GM23338 (cell line): Measurements from ENCODE around the gene TERT.

Experiments used
- TF ChIP-seq, protein P1 (sequence below): IDR thresholded peaks from one replicate; pipeline ENCODE4 v1.6.1; 2018; ENCODE audit warnings: antibody characterized with exemption; ENCODE audit not compliant: unreplicated experiment
- TF ChIP-seq, protein P2 (sequence below), 2 experiments: fragments of 200-600 bp in 1 of 2; sonication (generic) in 1 of 2; conservative IDR thresholded peaks; 2 replicates each; pipeline versions ENCODE4 v1.5.1 to v1.6.1; 2016 to 2017; ENCODE audit warnings: antibody characterized with exemption in 2 of 2, low read depth in 2 of 2, mild to moderate bottlenecking in 2 of 2, moderate library complexity in 1 of 2

DNA sequence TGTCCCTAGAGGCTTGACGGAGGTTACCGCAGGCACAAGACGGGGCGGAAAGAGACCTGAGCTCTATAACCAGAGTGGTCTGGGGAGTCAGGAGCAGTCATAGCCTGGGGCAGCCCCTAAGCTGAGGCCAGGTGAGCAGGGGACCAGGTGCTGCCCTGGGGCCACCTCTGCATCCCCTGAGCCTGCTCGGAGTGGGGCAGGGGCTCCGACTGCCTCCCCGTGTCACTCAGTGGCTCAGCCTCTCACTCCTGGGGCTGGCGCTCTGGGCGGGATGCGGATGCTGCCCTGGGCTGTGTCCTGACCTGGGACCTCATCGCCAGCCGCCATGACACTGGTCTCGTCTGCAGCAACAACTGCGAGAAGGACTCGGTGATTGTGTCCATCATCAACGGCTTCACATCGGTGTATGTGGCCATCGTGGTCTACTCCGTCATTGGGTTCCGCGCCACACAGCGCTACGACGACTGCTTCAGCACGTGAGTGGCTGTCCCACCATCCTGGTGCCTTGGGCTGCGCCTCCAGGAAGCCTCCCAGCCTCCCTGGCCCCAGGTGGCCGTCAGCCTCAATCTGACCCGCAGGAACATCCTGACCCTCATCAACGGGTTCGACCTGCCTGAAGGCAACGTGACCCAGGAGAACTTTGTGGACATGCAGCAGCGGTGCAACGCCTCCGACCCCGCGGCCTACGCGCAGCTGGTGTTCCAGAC, 78.5 kb downstream of the TERT start:
- TF ChIP-seq, protein P1, sequence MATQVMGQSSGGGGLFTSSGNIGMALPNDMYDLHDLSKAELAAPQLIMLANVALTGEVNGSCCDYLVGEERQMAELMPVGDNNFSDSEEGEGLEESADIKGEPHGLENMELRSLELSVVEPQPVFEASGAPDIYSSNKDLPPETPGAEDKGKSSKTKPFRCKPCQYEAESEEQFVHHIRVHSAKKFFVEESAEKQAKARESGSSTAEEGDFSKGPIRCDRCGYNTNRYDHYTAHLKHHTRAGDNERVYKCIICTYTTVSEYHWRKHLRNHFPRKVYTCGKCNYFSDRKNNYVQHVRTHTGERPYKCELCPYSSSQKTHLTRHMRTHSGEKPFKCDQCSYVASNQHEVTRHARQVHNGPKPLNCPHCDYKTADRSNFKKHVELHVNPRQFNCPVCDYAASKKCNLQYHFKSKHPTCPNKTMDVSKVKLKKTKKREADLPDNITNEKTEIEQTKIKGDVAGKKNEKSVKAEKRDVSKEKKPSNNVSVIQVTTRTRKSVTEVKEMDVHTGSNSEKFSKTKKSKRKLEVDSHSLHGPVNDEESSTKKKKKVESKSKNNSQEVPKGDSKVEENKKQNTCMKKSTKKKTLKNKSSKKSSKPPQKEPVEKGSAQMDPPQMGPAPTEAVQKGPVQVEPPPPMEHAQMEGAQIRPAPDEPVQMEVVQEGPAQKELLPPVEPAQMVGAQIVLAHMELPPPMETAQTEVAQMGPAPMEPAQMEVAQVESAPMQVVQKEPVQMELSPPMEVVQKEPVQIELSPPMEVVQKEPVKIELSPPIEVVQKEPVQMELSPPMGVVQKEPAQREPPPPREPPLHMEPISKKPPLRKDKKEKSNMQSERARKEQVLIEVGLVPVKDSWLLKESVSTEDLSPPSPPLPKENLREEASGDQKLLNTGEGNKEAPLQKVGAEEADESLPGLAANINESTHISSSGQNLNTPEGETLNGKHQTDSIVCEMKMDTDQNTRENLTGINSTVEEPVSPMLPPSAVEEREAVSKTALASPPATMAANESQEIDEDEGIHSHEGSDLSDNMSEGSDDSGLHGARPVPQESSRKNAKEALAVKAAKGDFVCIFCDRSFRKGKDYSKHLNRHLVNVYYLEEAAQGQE = no peak
- TF ChIP-seq, protein P2, sequence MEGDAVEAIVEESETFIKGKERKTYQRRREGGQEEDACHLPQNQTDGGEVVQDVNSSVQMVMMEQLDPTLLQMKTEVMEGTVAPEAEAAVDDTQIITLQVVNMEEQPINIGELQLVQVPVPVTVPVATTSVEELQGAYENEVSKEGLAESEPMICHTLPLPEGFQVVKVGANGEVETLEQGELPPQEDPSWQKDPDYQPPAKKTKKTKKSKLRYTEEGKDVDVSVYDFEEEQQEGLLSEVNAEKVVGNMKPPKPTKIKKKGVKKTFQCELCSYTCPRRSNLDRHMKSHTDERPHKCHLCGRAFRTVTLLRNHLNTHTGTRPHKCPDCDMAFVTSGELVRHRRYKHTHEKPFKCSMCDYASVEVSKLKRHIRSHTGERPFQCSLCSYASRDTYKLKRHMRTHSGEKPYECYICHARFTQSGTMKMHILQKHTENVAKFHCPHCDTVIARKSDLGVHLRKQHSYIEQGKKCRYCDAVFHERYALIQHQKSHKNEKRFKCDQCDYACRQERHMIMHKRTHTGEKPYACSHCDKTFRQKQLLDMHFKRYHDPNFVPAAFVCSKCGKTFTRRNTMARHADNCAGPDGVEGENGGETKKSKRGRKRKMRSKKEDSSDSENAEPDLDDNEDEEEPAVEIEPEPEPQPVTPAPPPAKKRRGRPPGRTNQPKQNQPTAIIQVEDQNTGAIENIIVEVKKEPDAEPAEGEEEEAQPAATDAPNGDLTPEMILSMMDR (conservative IDR thresholded peaks at IDR 0.05; ENCODE audit: low read depth in 2 of 2) = no peak
